Right forelimb (tissue), 1 donor: ENCODE measurements around the gene SLC39A1.
A peak's percentile ranks its signal among the peaks of the same experiment; 100 is the strongest.

Source experiments
- DNase-seq: peaks from one replicate; pipeline ENCODE4 v3.0.0-alpha.2; 2018

The SLC39A1 gene

GRCh38 chr1:153976819-153977249 lies 13.5 kb upstream of the SLC39A1 start:
- no peak for DNase-seq

GRCh38 chr1:153973525-153973924 lies 10.2 kb upstream of the SLC39A1 start:
- no peak for DNase-seq

GRCh38 chr1:153973071-153973470 lies 9.7 kb upstream of the SLC39A1 start:
- DNase-seq = no peak

GRCh38 chr1:153970346-153970745 lies 7.0 kb upstream of the SLC39A1 start:
- no peak for DNase-seq

GRCh38 chr1:153968972-153969371 lies 5.6 kb upstream of the SLC39A1 start:
- DNase-seq = no peak

GRCh38 chr1:153968408-153968807 lies 5.1 kb upstream of the SLC39A1 start:
- no peak for DNase-seq

- DNase-seq = no peak
Observed at GRCh38 chr1:153968000-153968363, 4.6 kb upstream of the SLC39A1 start.

- peak; percentile 92 for DNase-seq
Observed at GRCh38 chr1:153967107-153967999, 4.0 kb upstream of the SLC39A1 start, which contains the start of gene CREB3L4. CREB3L4 (plus strand) TSS chr1:153967902; CDS start chr1:153968526, 624 bp downstream.

GRCh38 chr1:153963850-153964331 lies 554 bp upstream of the SLC39A1 start:
- DNase-seq = peak; percentile 68

GRCh38 chr1:153962088-153963029 lies 978 bp downstream of the SLC39A1 start:
- peak; percentile 41 for DNase-seq

- DNase-seq = no peak
Observed at GRCh38 chr1:153961421-153961820, 1.9 kb downstream of the SLC39A1 start.

- DNase-seq = no peak
Observed at GRCh38 chr1:153960206-153960605, 3.1 kb downstream of the SLC39A1 start.

GRCh38 chr1:153959454-153959853 lies 3.9 kb downstream of the SLC39A1 start:
- DNase-seq = no peak

- DNase-seq = no peak
Observed at GRCh38 chr1:153958961-153959260, 4.4 kb downstream of the SLC39A1 start.

GRCh38 chr1:153958111-153958960 lies 5.0 kb downstream of the SLC39A1 start, which contains the start of gene CRTC2:
CRTC2 (minus strand) TSS chr1:153958612; CDS start chr1:153958497, 115 bp downstream.
- peak; percentile 98 for DNase-seq

- no peak for DNase-seq
Observed at GRCh38 chr1:153957744-153958110, 5.6 kb downstream of the SLC39A1 start.

- DNase-seq = no peak
Observed at GRCh38 chr1:153956997-153957715, 6.2 kb downstream of the SLC39A1 start.

GRCh38 chr1:153954826-153955225 lies 8.5 kb downstream of the SLC39A1 start:
- DNase-seq = no peak

- DNase-seq = no peak
Observed at GRCh38 chr1:153953859-153954365, 9.4 kb downstream of the SLC39A1 start.

- DNase-seq = no peak
Observed at GRCh38 chr1:153951801-153952200, 11.5 kb downstream of the SLC39A1 start.

- DNase-seq = no peak
Observed at GRCh38 chr1:153951183-153951582, 12.2 kb downstream of the SLC39A1 start.
